GM12864 (cell line): Measurements from ENCODE around the gene ZBP1.

Experiments used
- DNase-seq: peaks from one replicate; pipeline ENCODE4 v3.0.0-alpha.2; 2011; ENCODE audit warnings: low read depth
- H3K4me3 ChIP-seq: 2 replicates; pipeline ENCODE4 v1.5.1; 2011; ENCODE audit warnings: mild to moderate bottlenecking, low read depth, low read length, control low read depth
- TF ChIP-seq, protein P1 (sequence below): IDR thresholded peaks from 2 replicates; pipeline ENCODE4 v1.5.1; 2011; ENCODE audit warnings: low read depth, mild to moderate bottlenecking, moderate library complexity, low read length, control low read depth, inconsistent platforms; ENCODE audit errors: missing control alignments

ZBP1 gene

DNA sequence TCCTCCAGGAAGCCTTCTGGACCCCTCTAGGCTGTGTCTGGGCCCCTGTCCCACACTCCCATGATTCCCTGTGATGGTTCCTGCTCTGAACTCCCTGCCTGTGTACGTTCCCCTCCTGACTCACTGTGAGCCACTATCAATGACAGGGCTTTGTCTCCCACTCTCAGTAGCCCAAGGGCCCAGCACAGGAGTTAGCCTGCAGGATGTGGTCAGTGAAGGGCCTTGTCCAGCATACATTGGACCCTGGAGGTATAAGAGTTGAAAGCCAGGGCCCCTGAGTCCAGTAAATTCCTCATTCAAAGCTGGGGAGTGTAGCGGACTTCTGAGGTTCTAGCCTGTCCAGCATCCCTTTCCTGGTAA is 19.0 kb downstream of the ZBP1 start:
- TF ChIP-seq, protein P1, sequence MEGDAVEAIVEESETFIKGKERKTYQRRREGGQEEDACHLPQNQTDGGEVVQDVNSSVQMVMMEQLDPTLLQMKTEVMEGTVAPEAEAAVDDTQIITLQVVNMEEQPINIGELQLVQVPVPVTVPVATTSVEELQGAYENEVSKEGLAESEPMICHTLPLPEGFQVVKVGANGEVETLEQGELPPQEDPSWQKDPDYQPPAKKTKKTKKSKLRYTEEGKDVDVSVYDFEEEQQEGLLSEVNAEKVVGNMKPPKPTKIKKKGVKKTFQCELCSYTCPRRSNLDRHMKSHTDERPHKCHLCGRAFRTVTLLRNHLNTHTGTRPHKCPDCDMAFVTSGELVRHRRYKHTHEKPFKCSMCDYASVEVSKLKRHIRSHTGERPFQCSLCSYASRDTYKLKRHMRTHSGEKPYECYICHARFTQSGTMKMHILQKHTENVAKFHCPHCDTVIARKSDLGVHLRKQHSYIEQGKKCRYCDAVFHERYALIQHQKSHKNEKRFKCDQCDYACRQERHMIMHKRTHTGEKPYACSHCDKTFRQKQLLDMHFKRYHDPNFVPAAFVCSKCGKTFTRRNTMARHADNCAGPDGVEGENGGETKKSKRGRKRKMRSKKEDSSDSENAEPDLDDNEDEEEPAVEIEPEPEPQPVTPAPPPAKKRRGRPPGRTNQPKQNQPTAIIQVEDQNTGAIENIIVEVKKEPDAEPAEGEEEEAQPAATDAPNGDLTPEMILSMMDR, result no peak
- DNase-seq, result no peak
- H3K4me3 ChIP-seq, result no peak overlapping the region

DNA sequence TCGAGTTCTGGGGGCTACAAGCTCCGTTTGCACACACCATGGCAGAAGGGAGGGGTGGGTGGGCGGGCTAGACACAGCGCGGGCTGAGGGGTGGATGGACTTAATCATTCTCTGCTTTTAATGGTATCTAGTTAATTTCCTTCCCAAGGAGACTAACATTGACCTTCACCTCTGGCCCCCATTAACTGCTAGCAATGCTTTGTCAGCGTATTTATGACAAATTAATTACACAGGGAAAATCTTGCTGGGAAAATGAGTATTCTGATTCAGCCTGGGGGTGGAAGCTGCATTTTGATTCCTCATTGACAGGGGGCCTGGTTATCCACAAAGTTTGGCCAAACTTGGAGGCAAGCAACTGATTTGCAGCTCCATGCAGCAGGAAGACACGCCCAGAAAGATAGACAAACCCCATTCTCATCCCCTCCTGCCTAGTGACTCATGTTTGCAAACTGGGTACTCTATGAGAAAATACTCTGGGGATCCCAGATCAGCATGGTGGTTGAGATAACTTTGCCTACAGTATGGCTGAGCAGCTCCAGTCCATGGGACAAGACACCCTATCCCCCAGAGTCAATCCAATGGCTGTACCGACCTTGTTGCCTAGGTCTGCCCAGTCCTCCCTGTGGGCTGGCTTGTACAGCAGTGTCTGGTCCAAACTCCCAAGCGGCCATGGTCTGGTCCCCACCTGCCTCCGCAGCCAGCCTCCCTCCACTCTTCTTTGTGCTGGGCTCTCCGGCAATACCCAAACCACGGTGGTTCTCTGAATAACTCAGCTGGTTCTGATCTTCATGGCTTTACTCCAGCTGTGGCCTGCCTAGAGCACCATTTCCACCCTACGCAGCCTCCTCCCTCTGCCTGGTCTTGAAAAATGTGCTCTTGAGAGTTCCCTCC is 19.7 kb downstream of the ZBP1 start:
- no peak overlapping the region for H3K4me3 ChIP-seq
- DNase-seq, result no peak
- TF ChIP-seq, protein P1, result no peak

DNA sequence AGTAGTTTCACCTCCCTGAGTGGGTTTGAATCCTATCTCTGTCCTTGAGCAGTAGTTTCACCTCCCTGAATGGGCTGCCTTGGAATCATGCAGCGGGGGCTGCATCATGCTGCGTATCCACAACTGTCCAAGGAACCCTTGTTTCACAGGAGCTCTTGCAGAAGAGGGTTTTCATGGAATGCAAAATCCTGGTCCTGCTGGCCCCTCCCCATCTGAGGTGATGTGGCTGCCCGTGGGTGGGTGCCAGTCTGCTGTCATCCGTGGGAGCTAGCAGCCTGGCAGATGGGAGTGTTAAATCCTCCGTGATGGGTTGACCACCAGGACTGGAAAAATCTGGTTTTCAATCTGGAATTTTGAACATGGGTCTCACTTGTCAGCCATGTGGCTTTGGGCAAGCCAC is 21.7 kb downstream of the ZBP1 start:
- DNase-seq, result no peak
- TF ChIP-seq, protein P1, result no peak
- H3K4me3 ChIP-seq, result no peak overlapping the region

DNA sequence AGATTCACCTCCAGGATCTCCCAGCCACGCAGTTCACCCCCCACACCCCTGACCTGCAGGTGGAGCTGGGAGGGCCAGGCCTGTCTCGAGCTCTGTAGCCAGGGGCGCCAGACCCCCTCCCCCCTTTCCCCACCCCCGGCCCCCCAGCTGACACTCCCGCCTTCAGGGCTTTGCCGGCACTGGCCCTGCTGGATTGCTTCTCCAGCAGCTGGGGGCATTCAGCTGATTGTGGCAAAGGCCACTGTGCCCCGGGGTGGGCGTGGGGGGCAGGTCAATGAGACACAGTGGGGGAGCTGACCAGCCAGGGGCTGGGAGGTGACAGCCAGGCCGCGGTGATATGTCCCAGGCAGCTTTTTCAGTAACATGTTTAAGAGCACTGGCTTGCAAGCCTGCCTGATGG is 22.2 kb downstream of the ZBP1 start:
- TF ChIP-seq, protein P1, result no peak
- no peak overlapping the region for H3K4me3 ChIP-seq
- DNase-seq, result no peak

DNA sequence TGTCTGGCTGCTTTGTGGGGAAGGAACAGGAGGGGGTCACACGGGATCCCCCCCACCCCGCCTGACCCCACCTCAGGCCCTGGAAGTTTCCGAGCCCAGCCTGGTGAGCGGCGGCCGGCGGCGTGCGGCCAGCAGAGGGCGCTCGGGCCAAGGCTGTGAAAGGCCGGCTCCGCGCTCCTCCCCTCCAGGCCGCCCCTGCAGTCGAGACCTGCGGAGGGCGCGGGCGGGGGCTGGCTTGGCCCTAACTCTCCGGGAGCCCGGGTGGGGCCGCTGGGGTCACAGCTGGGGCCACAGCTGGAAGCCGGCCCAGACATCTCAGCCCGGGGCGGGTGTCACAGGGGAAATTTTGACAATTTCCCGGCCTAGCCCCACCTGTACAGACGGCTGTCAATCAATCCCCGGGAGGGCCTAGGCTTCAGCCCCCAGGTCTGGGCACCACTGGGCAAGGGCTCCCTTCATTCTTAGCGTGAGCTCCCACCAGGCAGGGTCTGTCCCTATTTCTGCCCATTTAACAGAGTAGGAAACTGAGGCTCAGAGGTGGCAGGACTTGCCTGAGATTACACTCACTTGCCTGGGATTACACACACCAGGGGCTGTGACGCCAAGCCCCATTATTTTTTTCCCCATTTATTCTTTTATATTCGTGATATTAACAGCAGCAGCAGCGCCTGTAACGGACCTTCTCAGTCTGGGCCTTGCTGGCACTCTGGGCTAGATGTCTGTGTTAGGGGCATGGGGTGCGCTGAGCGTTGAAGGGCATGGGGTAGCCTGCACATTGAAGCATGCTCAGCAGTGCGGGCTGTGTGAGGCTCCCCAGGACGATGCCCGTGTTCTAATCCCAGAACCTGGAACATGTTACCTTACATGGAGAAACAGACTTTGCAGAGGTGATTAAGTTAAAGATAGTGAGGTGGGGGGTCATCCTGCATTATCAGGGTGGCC is 23.0 kb downstream of the ZBP1 start:
- H3K4me3 ChIP-seq, result no peak overlapping the region
- DNase-seq, result no peak
- TF ChIP-seq, protein P1, result peak; percentile 75

DNA sequence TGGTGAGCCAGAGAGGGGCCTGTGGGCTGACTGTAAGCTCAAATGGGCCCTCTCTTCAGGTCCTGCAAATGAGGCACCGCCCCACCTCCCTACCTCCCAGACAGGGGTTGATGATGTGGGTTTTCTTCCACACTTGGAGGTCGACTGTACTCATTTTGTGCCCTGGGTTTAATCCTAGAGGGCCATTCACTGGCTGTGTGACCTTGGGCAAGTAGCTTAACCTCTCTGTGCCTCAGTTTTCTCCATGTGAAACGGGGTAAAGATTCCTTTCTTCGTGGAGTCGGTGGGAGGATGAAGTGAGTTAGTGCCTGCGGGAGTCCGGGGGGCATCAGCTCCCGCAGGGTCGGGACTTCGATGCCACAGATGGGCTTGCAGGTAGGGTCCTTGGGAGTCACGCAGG is 23.9 kb downstream of the ZBP1 start:
- TF ChIP-seq, protein P1, result no peak
- DNase-seq, result no peak
- H3K4me3 ChIP-seq, result no peak overlapping the region
